HL-60 (cell line): ENCODE measurements around the gene CASD1.

Source experiments
- GABPA ChIP-seq: IDR thresholded peaks from 2 replicates; pipeline ENCODE4 v1.6.1; 2012; ENCODE audit warnings: low read depth
- POLR2AphosphoS5 ChIP-seq: IDR thresholded peaks from 2 replicates; pipeline ENCODE4 v1.6.1; 2012; ENCODE audit warnings: low read depth
- SPI1 ChIP-seq: IDR thresholded peaks from 2 replicates; pipeline ENCODE4 v1.6.1; 2012; ENCODE audit warnings: low read depth, mild to moderate bottlenecking, borderline replicate concordance
- TF ChIP-seq, protein P1 (sequence below): IDR thresholded peaks from one replicate; pipeline ENCODE4 v1.5.1; 2011; ENCODE audit warnings: low read length, control low read depth, inconsistent platforms; ENCODE audit not compliant: insufficient read depth
- TF ChIP-seq, protein P2 (sequence below): IDR thresholded peaks from 2 replicates; pipeline ENCODE4 v1.6.1; 2012; ENCODE audit warnings: low read depth; ENCODE audit not compliant: insufficient replicate concordance

DNA sequence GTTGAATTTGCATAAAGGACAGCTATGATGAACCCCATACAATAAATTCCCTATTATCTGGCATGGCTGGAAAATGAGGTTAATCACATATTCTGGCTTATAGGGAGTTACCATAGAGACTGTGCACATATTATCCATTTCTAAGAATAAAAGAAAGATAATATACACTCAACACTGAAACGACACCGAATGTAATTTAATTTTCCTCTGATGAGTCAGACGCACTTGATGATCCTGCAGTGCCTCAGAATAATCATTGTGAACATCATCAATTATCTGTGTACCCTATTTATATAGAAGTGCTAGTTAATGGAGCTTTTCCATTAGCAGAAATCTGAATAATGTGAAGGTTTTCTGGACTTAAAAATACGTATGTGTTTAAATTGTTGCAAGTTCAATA lies 86.1 kb downstream of the CASD1 start:
- TF ChIP-seq, protein P1, sequence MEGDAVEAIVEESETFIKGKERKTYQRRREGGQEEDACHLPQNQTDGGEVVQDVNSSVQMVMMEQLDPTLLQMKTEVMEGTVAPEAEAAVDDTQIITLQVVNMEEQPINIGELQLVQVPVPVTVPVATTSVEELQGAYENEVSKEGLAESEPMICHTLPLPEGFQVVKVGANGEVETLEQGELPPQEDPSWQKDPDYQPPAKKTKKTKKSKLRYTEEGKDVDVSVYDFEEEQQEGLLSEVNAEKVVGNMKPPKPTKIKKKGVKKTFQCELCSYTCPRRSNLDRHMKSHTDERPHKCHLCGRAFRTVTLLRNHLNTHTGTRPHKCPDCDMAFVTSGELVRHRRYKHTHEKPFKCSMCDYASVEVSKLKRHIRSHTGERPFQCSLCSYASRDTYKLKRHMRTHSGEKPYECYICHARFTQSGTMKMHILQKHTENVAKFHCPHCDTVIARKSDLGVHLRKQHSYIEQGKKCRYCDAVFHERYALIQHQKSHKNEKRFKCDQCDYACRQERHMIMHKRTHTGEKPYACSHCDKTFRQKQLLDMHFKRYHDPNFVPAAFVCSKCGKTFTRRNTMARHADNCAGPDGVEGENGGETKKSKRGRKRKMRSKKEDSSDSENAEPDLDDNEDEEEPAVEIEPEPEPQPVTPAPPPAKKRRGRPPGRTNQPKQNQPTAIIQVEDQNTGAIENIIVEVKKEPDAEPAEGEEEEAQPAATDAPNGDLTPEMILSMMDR: no peak
- TF ChIP-seq, protein P2, sequence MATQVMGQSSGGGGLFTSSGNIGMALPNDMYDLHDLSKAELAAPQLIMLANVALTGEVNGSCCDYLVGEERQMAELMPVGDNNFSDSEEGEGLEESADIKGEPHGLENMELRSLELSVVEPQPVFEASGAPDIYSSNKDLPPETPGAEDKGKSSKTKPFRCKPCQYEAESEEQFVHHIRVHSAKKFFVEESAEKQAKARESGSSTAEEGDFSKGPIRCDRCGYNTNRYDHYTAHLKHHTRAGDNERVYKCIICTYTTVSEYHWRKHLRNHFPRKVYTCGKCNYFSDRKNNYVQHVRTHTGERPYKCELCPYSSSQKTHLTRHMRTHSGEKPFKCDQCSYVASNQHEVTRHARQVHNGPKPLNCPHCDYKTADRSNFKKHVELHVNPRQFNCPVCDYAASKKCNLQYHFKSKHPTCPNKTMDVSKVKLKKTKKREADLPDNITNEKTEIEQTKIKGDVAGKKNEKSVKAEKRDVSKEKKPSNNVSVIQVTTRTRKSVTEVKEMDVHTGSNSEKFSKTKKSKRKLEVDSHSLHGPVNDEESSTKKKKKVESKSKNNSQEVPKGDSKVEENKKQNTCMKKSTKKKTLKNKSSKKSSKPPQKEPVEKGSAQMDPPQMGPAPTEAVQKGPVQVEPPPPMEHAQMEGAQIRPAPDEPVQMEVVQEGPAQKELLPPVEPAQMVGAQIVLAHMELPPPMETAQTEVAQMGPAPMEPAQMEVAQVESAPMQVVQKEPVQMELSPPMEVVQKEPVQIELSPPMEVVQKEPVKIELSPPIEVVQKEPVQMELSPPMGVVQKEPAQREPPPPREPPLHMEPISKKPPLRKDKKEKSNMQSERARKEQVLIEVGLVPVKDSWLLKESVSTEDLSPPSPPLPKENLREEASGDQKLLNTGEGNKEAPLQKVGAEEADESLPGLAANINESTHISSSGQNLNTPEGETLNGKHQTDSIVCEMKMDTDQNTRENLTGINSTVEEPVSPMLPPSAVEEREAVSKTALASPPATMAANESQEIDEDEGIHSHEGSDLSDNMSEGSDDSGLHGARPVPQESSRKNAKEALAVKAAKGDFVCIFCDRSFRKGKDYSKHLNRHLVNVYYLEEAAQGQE: no peak
- TF ChIP-seq POLR2AphosphoS5: no peak
- no peak for TF ChIP-seq GABPA
- no peak for TF ChIP-seq SPI1
